Breast epithelium (tissue), 3 donors: ENCODE results near the gene SFMBT2.

Source experiments
- POLR2A ChIP-seq: fragments of 450-650 bp; IDR thresholded peaks from one replicate; pipeline ENCODE4 v1.6.1; 2016; ENCODE audit warnings: antibody characterized with exemption, mild to moderate bottlenecking, moderate library complexity
- POLR2AphosphoS5 ChIP-seq, 3 donors: sonication (generic); formaldehyde crosslinking; IDR thresholded peaks; one replicate each; pipeline ENCODE4 v1.6.1; 2017; ENCODE audit warnings: antibody characterized with exemption in 3 of 3
- TF ChIP-seq, protein P1 (sequence below), 3 donors: fragments of 450-650 bp; IDR thresholded peaks; one replicate each; pipeline ENCODE4 v1.5.1; 2016 to 2017; ENCODE audit warnings: antibody characterized with exemption in 3 of 3, mild to moderate bottlenecking in 3 of 3, moderate library complexity in 3 of 3

DNA sequence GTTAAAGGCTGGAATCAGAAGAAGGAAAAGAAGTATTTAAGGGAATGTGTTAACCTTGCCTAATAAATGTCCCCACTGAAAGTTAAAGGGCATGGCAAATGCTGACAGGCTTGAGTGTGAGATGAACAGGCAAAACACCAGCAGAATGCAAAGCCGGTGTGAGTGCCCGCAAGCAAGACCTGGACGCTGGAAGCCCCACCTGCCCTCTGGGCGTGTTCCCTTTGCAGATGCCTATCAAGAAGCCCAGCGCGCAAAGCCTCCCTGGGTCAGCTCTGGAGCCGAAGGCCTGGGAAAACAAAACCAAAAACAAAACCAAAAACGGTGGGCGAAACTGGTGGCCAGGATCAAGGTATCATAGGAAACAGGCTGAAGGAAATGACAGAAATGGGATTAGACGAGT lies 200.3 kb downstream of the SFMBT2 start:
- TF ChIP-seq, protein P1, sequence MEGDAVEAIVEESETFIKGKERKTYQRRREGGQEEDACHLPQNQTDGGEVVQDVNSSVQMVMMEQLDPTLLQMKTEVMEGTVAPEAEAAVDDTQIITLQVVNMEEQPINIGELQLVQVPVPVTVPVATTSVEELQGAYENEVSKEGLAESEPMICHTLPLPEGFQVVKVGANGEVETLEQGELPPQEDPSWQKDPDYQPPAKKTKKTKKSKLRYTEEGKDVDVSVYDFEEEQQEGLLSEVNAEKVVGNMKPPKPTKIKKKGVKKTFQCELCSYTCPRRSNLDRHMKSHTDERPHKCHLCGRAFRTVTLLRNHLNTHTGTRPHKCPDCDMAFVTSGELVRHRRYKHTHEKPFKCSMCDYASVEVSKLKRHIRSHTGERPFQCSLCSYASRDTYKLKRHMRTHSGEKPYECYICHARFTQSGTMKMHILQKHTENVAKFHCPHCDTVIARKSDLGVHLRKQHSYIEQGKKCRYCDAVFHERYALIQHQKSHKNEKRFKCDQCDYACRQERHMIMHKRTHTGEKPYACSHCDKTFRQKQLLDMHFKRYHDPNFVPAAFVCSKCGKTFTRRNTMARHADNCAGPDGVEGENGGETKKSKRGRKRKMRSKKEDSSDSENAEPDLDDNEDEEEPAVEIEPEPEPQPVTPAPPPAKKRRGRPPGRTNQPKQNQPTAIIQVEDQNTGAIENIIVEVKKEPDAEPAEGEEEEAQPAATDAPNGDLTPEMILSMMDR (IDR thresholded peaks at IDR 0.05): no peak
- TF ChIP-seq POLR2A: no peak
- TF ChIP-seq POLR2AphosphoS5 (IDR thresholded peaks at IDR 0.05): no peak
